ENCODE results near the gene CLTCL1. TPM values are rescaled to one million over a fixed set of nuclear protein-coding genes. Genes with fewer than 3 reads are reported as not detected.

Gene CLTCL1
- total RNA-seq, 1 experiment from 2014 or later, result 7.1 TPM

- Histone ChIP-seq H3K9me2 (ENCODE audit: insufficient read depth) (no peaks in the 10 kb centered on the region), H3K4me2 (ENCODE audit: low read length) (no peak overlapping the region), H3K27me3 (ENCODE audit: insufficient read depth, low read length) (no peaks in the 10 kb centered on the region), H3K4me3 (replicated peaks in 1 of 2; ENCODE audit: low read depth in 1 of 2, low read length in 2 of 2) (no peak overlapping the region), H3K4me1 (ENCODE audit: control insufficient read depth in 1 of 2, insufficient read depth in 2 of 2, low read length in 2 of 2) (no peaks in the 10 kb centered on the region), H3K79me2 (ENCODE audit: insufficient read depth, low read length) (no peaks in the 10 kb centered on the region), H3K27ac (ENCODE audit: low read depth, low read length) (no peak overlapping the region), H2AFZ (ENCODE audit: low read depth, low read length, poor library complexity, severe bottlenecking) (no peak overlapping the region), H3K36me3 (ENCODE audit: control insufficient read depth in 1 of 2, insufficient read depth in 2 of 2, low read length in 2 of 2) (peaks cover 0 to 6% of the 10 kb centered on the region in 2 experiments; a peak in 1 of 4 replicates), H4K20me1 (ENCODE audit: insufficient read depth) (no peaks in the 10 kb centered on the region), H3K9ac (ENCODE audit: low read length) (no peak overlapping the region), H3K9me3 (ENCODE audit: control insufficient read depth in 1 of 2, insufficient read depth in 1 of 2, low read depth in 1 of 2, low read length in 2 of 2) (no peaks in the 10 kb centered on the region)
- CTCF ChIA-PET, result interaction anchor here (0.7 kb wide), 1 partner anchor 29 kb away, joined by 3 read pairs; no protein-coding TSS in a partner anchor
- RAD21 ChIA-PET (ENCODE audit: low non-redundant PET in 1 of 2, low total read pairs in 2 of 2, uncharacterized antibody in 2 of 2, unreplicated experiment in 2 of 2), result no interaction called here
- intact Hi-C loops (cut with micrococcal nuclease), result no loop called here
- BruUV-seq (replicated peaks), result no TSS peak
- TF ChIP-seq JUND (IDR thresholded peaks at IDR 0.05) (no peak), CBX3 (IDR thresholded peaks at IDR 0.05; ENCODE audit: low read depth) (no peak), POLR2AphosphoS5 (IDR thresholded peaks at IDR 0.05; ENCODE audit: low read depth, low read length) (no peak), EZH2phosphoT487 (IDR thresholded peaks at IDR 0.05; ENCODE audit: borderline replicate concordance) (no peak), CTCF (IDR thresholded peaks at IDR 0.05 in 2 of 3, conservative IDR thresholded peaks at IDR 0.05 in 1 of 3; ENCODE audit: borderline replicate concordance in 1 of 3, insufficient read depth in 1 of 3, low read depth in 2 of 3, low read length in 2 of 3) (no peak), ZNF274 (IDR thresholded peaks at IDR 0.05; ENCODE audit: low read depth, low read length) (no peak), SP1 (IDR thresholded peaks at IDR 0.05; ENCODE audit: low read depth) (no peak), TCF7L2 (IDR thresholded peaks at IDR 0.05; ENCODE audit: borderline replicate concordance, extremely low read depth, insufficient read depth, insufficient read length) (no peak), FOSL1 (IDR thresholded peaks at IDR 0.05; ENCODE audit: low read depth) (no peak), MAX (IDR thresholded peaks at IDR 0.05) (no peak), EZH2 (IDR thresholded peaks at IDR 0.05) (no peak), ZFX (IDR thresholded peaks at IDR 0.05) (no peak), EGR1 (IDR thresholded peaks at IDR 0.05; ENCODE audit: low read depth) (no peak), ATF3 (IDR thresholded peaks at IDR 0.05) (no peak), POLR2A (IDR thresholded peaks at IDR 0.05; ENCODE audit: borderline replicate concordance, extremely low read depth, insufficient read depth, insufficient read length) (no peak), CEBPB (IDR thresholded peaks at IDR 0.05; ENCODE audit: low read depth) (no peak), RAD21 (IDR thresholded peaks at IDR 0.05; ENCODE audit: low read depth) (no peak), SIN3A (IDR thresholded peaks at IDR 0.05; ENCODE audit: low read depth) (no peak), YY1 (IDR thresholded peaks at IDR 0.05; ENCODE audit: extremely low read depth, insufficient replicate concordance, low read depth, low read length) (no peak), REST (IDR thresholded peaks at IDR 0.05; ENCODE audit: low read depth) (no peak)
- ATAC-seq, result no peak
- no peak for DNase-seq (ENCODE audit: low read depth, low spot score)
- POLR2A ChIA-PET, result no interaction called here
These were observed 79.1 kb downstream of the CLTCL1 start for GRCh38 chr22:19212302-19212870.
